HG03439 (cell line): ENCODE results near the gene BABAM2.

Experiments
- ATAC-seq: cut with Tn5 transposase; IDR thresholded peaks from one replicate; pipeline ENCODE4 v1.9.1; 2021; ENCODE audit warnings: mild to moderate bottlenecking, moderate library complexity; ENCODE audit not compliant: unreplicated experiment

Gene BABAM2

DNA sequence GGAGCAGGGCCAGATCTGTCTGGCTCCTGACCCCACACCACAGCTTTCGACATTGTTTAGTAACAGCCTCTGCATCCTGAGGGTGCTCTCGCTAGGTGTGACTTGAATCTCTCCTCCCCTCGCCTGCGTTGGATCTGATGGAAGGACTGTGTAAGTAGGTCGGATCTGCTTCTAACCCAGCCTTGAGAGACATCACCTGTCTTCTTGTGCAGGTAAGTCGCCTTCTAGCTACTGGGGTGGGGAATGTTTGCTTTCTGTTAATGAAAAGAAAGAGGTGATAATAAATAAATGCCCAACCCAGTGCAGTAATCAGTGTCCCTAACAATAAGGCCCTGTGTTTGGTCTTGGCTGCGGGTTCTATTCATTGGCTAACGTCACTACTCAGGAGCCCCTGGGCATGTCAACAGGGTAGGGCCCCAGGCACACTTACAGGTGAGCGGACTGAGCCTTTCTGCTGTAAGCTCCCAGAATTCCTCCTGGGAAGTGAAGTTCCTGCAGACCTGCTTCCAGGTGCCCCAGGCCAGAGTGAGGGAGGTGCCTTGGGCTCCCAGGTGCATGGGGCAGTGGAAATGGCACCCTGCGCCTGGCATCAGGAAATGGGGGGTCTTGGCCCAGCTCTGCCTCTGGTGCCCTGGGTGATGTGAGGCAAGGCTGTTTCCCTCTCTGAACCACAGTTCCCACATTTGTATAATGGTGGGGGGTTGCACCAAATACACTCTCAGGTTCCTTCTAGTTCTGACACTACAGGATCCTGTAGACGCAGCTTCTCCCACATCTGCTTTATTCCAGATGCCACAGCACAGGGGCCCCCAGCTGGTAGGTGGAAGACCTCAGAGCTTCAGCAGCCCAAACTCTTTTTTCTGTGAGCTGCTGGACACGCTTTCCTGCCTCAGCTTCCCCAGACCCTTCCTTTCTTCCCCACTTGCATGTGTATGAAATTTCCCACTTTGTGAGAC is 491.0 kb downstream of the BABAM2 start:
- ATAC-seq: no peak

DNA sequence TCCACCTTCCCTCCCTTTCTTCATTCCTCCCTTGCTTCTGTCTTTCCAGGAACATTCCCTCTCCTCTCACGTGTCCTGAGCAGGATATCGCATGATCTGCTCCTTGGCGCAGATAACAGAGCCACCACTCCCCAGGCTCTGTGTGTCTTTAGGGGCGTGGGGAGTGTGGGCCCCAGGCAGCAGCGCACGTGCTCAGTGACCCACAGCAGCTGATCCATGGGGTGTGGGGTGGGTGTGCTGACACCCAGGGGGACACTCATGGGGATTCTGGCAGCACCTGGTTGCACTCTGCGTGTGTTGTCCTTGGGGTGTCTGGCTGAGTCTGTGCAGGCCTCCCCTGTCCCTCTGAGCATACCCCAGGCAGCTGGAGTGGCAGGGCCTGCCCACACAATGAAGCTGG is 492.2 kb downstream of the BABAM2 start:
- no peak for ATAC-seq

DNA sequence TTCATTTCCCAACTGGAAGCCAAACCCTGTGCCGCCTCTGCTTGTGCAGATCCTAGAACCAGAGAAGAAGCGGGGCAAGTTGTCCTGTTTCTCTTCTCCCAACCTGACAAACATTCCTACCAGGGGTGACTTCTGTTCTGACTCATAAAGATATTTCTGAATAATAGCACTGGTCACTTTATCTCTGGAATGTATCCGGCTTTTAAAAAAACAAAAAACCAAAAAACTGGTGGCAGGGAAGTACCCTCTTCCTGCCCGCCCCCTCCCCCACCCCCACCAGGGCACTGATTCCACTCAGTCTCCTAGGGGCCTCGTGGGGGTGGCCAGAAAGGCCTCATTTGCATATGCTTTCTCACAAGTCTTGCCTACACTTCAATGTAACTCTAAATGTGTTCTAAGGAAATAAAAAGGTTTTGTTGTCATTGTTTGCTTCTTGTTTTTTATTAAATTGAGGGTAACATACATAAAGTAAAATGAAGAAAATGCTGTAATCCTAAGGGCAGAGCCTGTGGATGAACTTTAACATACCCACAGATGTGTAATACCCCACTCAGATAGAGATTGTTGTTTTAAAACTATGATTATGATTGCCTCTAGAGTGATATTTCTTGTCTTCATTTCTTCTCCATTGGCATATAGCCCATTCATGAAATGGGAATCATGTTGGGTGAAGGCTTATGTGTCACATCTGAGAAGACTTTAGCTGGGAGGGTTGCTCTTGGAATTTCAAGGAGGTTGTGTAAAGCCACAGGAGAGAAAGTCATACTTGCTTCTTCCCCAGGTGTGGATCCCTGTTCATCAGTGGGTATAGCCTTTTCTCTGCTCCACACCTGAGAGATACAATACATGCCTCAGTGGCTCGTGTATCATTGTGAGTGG is 496.8 kb downstream of the BABAM2 start:
- ATAC-seq: no peak
